GM21360 (cell line): ENCODE results near the gene CLDN5.

Source experiments
- ATAC-seq: cut with Tn5 transposase; IDR thresholded peaks from one replicate; pipeline ENCODE4 v1.9.1; 2021; ENCODE audit warnings: mild to moderate bottlenecking, moderate library complexity; ENCODE audit not compliant: unreplicated experiment

CLDN5 gene

DNA sequence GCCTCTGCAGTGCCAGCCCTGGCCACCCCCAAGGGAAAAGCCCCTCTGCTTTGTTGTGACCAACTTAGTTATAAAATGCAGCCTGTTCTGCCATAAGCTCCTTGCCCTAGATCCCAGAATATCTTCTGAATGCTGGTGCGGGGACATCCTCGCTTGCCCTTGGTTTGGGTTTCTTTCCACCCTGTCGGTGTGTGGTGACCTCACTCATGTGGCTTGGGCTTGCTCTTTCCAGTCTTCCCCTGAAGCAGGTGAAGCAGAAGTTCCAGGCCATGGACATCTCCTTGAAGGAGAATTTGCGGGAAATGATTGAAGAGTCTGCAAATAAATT, 16.7 kb downstream of the CLDN5 start:
- no peak for ATAC-seq

GRCh38 chr22:19506212-19506611, 18.0 kb downstream of the CLDN5 start:
- no peak for ATAC-seq

DNA sequence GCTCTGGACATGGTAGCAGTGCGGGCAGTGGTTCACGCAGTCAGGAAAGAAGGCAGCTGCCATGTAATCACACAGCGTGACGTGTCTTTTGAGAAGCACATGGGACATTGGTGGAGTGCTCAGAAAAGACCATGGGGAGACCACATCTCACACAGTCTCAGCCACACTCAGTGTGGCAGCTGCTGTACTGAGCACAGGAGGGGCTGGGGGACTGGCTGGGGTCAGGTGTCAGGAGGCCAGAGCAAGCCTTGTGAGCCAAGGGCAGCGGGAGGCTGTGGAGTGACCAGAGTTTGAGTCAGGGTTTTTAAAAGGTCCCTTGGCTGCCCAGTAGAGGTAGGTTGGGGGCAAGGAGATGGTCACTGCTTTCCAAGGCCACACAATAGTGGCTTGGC, 18.5 kb downstream of the CLDN5 start:
- no peak for ATAC-seq

DNA sequence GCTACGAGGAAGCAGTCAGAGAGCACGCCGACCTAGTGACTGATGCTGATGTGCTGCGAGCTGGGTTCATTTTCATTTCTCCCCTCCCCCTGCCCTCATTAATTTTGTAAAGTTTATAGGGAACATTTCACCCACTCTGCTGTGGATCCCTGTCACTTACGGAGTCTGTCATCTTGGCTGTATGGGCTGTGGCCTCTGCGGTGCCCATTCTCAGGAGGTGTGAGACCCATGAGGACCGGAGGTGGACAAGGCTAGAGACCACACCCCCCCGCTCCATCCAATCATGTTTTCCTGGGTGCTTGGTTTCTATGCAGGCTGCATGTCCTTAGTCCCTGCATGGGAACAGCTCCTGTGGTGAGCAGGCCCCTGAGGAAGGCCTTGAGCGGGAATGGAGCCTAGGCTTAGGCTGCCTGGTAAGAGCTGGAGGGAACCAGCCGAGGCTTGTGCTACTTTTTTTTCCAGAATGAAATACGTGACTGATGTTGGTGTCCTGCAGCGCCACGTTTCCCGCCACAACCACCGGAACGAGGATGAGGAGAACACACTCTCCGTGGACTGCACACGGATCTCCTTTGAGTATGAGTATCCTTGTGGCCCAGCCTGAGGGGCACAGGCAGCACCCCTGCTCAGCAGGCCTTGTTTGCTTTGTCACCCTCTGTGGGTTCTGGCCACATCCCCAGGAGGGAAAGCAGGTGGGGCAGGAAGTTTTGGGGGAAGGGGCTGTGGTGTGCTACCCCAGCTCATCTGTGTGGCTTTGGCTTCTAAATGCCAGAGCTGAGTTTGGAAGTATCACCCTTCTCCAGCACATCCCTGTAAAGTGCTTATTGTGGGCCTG, 19.1 kb downstream of the CLDN5 start:
- no peak for ATAC-seq

- ATAC-seq = no peak
Measured at GRCh38 chr22:19503869-19504268, 20.3 kb downstream of the CLDN5 start.

- no peak for ATAC-seq
Measured at GRCh38 chr22:19503367-19503766, 20.8 kb downstream of the CLDN5 start.

DNA sequence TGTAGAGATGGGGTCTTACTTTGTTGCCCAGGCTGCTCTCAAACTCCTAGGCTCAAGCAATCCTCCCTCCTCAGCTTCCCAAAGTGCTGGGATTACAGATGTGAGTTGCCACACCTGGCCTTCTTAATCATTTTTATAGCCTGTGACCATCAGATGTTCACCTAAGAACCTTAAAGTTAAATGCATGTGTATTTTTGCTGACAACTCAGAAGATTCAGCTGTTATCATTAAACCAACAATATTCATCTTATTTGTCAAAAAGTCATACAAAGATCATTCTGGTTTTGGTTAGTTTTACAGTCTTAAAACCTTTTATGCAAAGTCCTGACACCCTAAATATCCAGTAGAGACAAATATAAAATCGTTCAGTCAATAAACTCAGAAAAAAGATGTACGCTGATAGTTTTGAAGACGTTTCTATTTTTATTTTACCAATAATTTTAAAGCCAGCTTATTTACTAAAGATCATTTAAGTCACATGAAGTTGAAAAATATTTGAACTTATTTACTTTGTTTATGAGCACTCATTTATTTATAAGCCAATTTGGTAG, 22.2 kb downstream of the CLDN5 start:
- ATAC-seq = no peak

GRCh38 chr22:19499880-19500242, 24.3 kb downstream of the CLDN5 start:
- ATAC-seq = no peak

GRCh38 chr22:19499236-19499879, 24.9 kb downstream of the CLDN5 start:
- no peak for ATAC-seq

DNA sequence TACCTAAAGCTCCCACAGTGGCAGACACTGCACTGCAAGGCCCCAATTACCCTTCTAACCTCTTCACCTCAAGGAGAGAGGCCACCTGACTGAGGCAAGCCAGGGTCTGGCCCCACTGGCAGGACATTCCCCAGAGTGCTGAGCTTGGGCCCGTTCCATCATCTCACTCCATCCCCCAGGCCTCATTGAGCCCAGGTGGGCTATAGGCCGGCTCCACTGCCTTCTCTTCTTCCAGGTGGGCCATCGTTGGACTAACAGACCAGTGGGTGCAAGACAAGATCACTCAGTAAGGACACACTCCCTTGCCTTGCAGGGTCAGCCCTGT, 25.4 kb downstream of the CLDN5 start:
- no peak for ATAC-seq

DNA sequence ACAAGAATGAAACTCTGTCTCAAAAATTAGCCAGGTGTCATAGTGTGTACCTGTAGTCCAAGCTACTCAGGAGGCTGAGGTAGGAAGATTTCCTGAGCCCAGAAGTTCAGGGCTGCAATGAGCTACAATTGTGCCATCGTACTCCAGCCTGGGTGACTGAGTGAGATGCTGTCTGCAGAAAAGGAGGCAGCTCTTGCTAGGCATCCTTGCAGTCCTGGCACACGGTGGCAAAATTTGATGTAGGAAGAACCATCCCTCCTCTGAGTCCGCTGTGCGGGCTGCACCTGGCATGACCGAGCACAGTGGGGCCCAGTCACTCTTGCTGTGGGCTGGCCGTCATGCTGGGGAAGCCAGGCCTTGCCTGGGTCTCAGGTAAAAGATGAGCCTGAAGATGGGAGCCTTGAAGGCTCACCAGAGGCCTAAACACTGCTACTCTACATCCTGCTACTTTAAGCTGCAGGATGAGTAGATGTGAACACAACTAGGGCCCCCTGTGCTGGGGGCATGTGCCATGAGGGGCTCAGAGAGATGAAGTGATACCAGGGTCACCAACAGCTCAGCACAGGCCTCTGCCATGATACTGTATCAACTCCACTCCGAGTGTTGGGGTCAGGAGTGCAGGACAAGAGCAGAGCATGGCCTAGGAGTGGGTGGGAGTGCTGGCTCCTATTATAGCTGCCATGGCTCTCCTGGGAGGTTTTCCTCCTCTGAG, 25.9 kb downstream of the CLDN5 start:
- no peak for ATAC-seq

GRCh38 chr22:19497245-19497644, 27.0 kb downstream of the CLDN5 start:
- ATAC-seq = no peak

DNA sequence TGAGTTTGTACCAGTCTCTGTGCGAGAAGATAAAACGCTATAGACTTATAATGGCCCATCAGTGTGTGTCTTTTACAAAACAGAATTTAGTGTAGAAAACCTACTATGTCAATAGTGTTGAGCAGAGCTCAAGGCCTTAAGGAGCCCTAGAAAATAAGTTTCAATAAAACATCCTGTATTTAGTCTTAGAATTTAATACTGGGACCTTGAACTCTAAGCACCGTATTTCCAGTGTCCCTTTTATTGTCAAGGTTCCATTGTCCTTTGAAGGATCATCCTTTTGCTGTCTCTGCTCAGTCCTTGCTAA, 27.9 kb downstream of the CLDN5 start:
- no peak for ATAC-seq

DNA sequence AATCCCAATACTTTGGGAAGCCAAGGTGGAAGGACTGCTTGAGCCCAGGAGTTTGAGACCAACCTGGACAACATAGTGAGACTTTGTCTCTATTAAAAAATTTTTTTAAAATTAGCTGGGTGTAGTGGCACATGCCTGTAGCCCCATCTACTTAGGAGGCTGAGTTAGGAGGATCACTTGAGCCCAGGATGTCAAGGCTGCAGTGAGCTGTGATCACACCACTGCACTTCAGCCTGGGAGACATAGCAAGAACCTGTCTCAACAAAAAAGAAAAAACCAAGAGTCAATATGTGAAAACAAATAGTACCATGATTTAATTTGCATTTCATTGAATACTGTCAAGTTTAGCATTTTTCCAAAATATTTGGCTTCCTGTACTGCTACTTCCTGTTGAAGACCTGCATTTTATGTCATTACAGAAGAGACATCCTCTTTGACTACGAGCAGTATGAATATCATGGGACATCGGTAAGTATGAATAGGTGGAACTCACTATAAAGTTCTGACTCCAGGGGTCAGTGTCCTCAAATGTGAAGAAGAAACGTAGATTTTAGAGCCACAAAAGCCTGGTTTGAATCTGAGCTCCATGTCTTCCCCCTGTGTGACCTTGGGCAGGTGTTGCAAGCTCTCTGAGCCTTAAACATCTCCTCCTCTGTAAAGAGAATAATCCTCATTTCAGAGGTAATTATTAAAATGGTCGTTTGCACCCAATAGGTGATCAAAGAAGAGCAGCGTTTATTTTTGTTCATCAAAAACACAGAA, 28.5 kb downstream of the CLDN5 start:
- no peak for ATAC-seq

GRCh38 chr22:19494676-19495173, 29.5 kb downstream of the CLDN5 start:
- ATAC-seq = no peak

DNA sequence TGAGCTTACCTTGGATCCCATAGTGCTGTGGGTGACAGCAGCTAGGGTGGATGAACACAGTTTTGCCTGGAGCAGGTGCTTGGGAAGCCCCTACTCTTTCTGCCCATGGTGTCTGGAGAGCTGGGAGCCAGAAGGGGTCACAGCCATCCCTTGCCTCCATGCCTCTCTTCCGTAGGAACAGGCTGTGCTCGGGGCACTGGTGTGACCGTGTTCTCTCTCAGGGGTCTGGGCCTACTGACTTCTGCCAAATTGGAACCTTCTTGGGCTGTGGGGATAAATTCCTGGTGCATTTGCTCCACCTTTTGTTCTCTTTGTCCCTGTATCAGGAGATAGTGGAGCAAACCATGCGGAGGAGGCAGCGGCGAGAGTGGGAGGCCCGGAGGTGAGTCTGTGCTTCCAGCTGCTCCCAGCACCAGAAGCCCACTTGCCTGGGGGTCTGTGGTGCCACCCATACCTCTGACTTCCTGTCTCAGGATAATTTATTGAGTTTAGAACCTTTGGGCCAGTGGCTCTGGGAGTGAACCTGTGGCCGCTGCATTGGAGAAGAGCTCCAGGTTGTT, 30.1 kb downstream of the CLDN5 start:
- no peak for ATAC-seq

- no peak for ATAC-seq
Measured at GRCh38 chr22:19492504-19493174, 31.6 kb downstream of the CLDN5 start.

DNA sequence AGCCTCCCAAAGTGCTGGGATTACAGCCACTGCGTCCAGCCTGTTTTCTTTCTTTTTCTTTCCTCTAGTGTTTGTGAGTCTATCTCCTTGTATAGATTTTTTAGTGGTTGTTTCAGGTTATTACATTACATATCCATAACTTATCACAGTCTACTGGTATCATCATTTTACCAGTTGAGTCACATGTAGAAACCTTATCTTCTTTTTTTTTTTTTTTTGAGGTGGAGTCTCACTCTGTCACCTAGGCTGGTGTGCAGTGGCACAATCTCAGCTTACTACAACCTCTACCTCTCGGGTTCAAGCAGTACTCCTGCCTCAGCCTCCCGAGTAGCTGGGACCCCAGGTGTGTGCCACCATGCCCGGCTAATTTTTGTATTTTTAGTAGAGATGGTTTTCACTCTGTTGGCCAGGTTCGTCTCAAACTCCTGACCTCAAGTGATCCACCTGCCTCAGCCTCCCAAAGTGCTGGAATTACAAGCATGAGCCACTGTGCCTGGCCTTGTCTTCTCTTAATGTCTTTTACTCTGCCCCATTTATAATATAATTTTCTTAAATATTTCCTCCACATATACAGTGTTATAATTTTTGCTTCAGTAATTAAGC, 33.5 kb downstream of the CLDN5 start:
- ATAC-seq = no peak

DNA sequence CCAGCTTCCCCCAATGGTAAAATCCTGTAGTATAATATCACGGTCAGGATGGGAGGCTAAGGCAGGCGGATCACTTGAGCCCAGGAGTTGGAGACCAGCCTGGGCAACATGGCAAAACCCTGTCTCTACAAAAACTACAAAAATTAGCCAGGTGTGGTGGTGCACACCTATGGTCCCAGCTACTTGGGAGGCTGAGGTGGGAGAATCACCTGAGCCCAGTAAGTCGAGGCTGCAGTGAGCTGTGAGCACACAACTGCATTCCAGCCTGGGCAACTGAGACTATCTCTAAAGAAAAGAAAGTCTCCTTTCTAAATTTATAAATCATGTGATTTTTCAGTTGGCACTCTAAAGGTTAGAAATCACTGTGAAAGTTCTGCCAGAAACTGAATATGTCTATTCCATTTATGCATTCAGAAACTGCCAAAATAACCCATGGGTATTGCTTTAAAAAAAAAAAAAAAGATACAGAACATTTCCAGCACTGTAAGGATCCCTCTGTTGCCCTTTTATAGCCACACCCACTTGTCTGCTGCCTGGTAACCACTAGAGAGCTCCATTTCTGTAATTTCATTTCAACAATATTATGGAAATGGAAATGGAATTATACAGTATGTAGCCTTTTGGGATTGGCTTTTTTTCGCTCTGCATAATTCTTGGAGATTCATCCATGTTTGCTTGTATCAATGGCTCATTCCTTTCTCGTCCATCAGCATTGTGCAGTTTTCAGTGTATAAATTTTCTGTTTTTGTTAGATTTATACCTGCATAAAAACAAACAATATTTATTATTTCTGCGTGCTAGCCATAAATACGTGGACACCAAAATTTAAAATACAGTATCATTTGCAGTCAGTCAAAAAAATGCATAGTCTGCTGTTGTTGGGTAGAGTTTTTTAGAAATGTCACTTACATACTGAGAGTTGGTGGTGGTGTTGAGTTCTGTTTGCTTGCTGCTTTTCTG, 35.0 kb downstream of the CLDN5 start:
- no peak for ATAC-seq
